ACHN (cell line): ENCODE measurements around the gene CCDC192.

Experiments used
- DNase-seq: peaks from one replicate; pipeline ENCODE4 v3.0.0-alpha.2; 2015
- in situ Hi-C: cut with HindIII; loops from 2 replicates; pipeline ENCODE4 v1.10.0; 2017; ENCODE audit warnings: low sequenced_read_pairs, low pct_ligation_motif_present, low pct_unique_long_range_greater_than_20kb

CCDC192 gene

GRCh38 chr5:127793879-127794278 is 90.7 kb downstream of the CCDC192 start:
- in situ Hi-C loops, result no loop called here
- DNase-seq, result no peak

DNA sequence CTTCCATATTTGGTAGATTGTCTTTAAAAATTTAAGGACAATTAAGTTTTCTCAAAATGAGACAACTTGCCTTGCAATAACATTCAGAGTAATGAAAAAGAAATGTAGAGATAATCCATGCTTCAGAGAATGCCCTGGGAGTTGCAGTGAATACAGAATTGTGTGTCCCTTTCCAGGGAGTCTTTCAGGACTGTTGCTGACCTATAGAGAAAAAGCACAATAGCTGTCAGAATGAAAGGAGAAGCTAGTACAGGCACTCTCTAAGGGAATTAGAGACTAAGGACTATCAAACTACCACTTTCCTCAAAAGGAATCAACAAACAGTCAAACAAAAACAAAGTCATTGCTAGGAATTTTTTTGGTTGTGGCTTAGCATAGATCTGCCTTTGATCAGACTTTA is 93.0 kb downstream of the CCDC192 start:
- in situ Hi-C loops, result no loop called here

GRCh38 chr5:127799293-127799905 is 96.2 kb downstream of the CCDC192 start:
- in situ Hi-C loops, result no loop called here
- DNase-seq, result no peak

More for the DNA sequence above, 93.0 kb downstream of the CCDC192 start:
- no peak for DNase-seq

GRCh38 chr5:127801751-127802476 is 98.7 kb downstream of the CCDC192 start:
- in situ Hi-C loops, result no loop called here
- no peak for DNase-seq

- in situ Hi-C loops, result no loop called here
- DNase-seq, result no peak
These were observed 99.3 kb downstream of the CCDC192 start for GRCh38 chr5:127802477-127802865.

DNA sequence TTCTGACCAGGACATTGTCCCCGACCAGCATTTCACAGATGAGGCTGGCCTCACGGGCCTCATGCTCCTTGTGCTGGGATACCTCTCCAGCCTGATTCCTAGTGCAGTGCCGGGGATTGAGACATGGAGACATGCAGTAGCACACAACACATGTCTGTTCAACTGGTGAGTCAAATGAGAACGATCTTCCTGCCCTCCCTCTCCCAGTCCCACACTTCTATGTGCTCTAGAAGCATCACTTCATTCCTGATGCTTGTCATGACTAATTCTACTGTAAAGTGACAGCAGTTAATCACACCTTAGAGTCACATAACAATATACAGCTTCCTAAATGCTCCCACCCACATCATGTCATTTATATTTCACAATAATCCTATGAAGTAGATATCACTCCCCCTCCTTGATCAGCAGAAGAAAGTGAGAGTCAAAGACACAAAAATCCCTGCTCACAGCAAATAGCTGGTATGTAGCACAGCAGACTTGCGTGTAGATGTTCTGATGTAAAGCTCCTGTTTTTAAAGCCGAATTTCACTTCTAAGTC is 101.8 kb downstream of the CCDC192 start:
- in situ Hi-C loops, result no loop called here
- DNase-seq, result no peak

DNA sequence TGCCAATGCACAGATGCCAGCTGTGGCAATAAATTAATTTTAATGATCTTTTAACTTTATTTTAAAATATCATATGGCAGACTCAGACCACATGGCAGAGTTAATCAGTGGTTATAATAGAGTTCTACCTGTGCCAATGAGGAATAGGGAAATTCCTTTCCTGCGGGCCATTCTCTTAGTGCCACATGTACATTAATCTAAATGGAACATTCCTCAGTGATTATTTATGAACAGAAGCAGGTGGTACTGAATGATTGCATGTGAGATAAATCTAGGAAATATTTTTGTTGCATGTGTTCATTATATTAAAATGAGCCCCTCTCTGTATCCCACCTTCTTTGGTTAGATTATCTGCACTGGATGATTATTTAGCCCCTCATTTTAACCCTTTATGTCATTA is 102.3 kb downstream of the CCDC192 start:
- in situ Hi-C loops, result no loop called here
- DNase-seq, result no peak

- in situ Hi-C loops, result no loop called here
These were observed 103.6 kb downstream of the CCDC192 start for GRCh38 chr5:127806776-127807175.

DNA sequence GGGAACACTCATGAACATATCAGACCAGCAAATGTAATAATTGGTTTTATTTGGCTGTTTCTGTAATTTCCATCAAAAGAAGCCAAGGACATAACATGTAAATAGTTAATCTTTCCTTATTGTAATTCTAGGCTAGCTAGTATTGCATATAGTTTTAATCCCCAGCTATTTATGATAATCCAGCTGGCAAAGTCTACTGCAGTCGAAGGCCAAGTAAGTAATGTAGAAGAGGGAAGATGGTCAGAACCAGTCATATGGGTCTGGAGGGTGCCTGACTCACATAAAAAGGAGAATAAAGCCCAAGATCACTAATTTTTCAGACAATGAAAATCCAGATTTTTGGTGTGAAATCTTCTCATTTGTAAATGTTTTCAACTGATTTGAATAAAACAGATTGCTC is 106.3 kb downstream of the CCDC192 start:
- in situ Hi-C loops, result no loop called here
- no peak for DNase-seq

More at GRCh38 chr5:127806776-127807175, 103.6 kb downstream of the CCDC192 start:
- DNase-seq, result no peak

- in situ Hi-C loops, result no loop called here
- DNase-seq, result no peak
These were observed 106.8 kb downstream of the CCDC192 start for GRCh38 chr5:127810017-127810416.

DNA sequence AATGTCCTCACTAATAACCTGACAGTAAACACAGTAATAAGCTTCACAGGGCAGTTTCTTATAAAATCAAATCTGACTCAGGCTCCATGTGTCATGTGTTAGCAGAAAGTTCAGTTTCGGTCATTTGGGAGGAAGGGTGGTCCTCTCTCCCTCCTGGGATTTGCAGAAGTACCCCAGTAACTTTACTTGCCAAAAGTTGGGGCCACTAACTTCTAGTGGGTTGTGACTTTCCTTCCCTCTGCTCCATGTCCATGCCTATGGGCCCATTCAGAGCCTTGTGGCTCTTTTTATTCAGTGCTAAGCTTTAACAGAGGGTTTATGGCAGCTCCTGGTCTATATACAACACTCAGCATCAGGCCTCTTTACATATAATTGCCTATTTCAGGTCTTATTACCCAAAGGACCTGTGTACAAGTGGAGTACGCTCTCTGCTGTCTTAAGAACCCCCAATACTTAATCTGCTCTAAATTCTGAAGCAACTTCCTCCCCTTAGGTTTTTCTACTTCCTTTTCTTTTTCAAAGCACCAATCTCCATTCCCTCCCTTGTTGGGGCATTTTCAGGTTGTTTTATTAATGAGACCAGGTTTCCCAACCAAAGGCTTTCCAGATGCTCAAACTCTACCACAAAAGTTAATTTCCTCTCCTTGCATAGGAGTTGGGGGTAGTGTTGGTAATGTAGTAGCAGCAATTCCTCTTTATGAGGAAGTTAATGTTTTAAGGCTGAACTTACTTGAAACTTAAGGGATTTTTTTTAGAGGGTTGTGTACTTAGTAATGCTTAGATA is 107.7 kb downstream of the CCDC192 start:
- DNase-seq, result no peak
- in situ Hi-C loops, result no loop called here

DNA sequence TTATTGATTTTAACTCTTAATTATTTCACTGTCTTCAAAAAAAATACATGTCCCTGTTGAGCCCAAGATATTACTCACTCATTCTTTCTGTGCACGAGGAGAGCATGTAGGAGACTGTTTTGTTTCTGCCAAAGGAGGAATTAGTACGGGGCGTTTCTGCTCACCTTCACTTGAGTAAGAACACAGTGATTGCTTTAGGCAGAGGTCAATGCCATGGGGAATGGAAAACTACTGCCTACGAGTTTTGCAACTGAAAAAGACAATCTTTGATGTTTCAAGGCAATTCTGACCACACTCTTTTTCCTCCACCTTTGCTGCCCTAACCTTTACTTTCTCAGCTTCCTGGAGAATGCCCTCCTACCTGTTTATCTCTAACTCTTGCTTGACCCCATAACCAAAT is 109.4 kb downstream of the CCDC192 start:
- in situ Hi-C loops, result no loop called here
- no peak for DNase-seq

- DNase-seq, result peak; percentile 44
- in situ Hi-C loops, result no loop called here
These were observed 110.7 kb downstream of the CCDC192 start for GRCh38 chr5:127813633-127814587.

DNA sequence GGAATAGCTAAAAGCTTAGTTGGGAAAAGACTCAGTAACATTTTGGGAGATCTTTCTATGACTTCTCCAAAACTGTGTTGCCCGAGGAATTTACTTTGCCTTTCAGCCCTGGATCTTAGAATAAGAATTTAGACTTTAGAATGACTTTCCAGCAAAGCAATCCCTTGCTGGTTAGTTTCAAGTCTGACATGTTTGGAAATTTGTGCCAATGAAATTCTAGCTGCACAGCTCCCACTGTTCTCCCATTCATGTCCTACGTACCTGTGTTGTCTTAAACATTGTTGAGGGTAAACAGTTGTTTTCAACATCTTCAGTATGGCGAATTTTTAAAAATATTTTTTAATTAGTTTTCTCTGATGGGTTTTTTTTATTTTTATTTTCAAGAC is 111.4 kb downstream of the CCDC192 start:
- no peak for DNase-seq
- in situ Hi-C loops, result no loop called here

- in situ Hi-C loops, result no loop called here
- peak; percentile 83 for DNase-seq
These were observed 117.8 kb downstream of the CCDC192 start for GRCh38 chr5:127820910-127821553.

GRCh38 chr5:127821896-127822295 is 118.7 kb downstream of the CCDC192 start:
- in situ Hi-C loops, result no loop called here
- no peak for DNase-seq

- in situ Hi-C loops, result no loop called here
- DNase-seq, result no peak
These were observed 120.9 kb downstream of the CCDC192 start for GRCh38 chr5:127824126-127824525.

GRCh38 chr5:127826011-127826410 is 122.8 kb downstream of the CCDC192 start:
- DNase-seq, result no peak
- in situ Hi-C loops, result no loop called here
